Mucosa of descending colon (tissue), 3 donors: ENCODE measurements around the gene N4BP2. TPM values are rescaled to one million over a fixed set of nuclear protein-coding genes. Genes with fewer than 3 reads are reported as not detected.

Source experiments
- ATAC-seq: fragments of 200-7000 bp; cut with Tn5 transposase; one replicate; pipeline ENCODE4 v1.9.1; 2020; ENCODE audit warnings: mild to moderate bottlenecking, moderate library complexity
- DNase-seq, 3 donors: peaks; one replicate each; pipeline ENCODE4 v3.0.0-alpha.2; 2020
- H3K36me3 ChIP-seq: fragments of 200-600 bp; one replicate; pipeline ENCODE4 v1.8.0; 2021; ENCODE audit warnings: low read depth, mild to moderate bottlenecking
- H3K4me1 ChIP-seq: fragments of 200-600 bp; one replicate; pipeline ENCODE4 v1.8.0; 2021; ENCODE audit warnings: low read depth, mild to moderate bottlenecking
- H3K4me3 ChIP-seq: fragments of 200-600 bp; one replicate; pipeline ENCODE4 v1.8.0; 2021; ENCODE audit warnings: mild to moderate bottlenecking
- H3K9me3 ChIP-seq: fragments of 200-600 bp; one replicate; pipeline ENCODE4 v1.8.0; 2021; ENCODE audit warnings: mild to moderate bottlenecking
- intact Hi-C, 2 donors: fragments of 100-400 bp; cut with DNase I in 1 of 2; cut with micrococcal nuclease in 1 of 2; formaldehyde crosslinking; loops; one replicate each; pipeline versions ENCODE4 v1.11.0 to v1.11.1; 2022; cut with DNase I, micrococcal nuclease
- total RNA-seq, 3 donors: library from RNA; stranded (reverse); fragmentation: NEBNext Ultra II Directional in 2 of 3; extraction: Animal tissue kit (Norgen Biotek cat#: 25700) in 2 of 3; gene quantifications; one replicate each; pipeline versions ENCODE4 v1.2.1 to v1.2.4, GENCODE V29; 2021 to 2023
- TF ChIP-seq, protein P1 (sequence below): fragments of 200-600 bp; IDR thresholded peaks from one replicate; pipeline ENCODE4 v1.8.0; 2022; ENCODE audit warnings: antibody characterized with exemption, mild to moderate bottlenecking
- donor health status: DM: no; HTN: no; CAD: no; lungs with moderate emphysema.
- donor health status: DM: no; HTN: no; CAD: no.
- donor health status: DM: no; HTN: yes; CAD: no.

The N4BP2 gene
- total RNA-seq, 3 donors from 2014 or later = 6.7 to 11.5 (median 7.2) TPM

- no peak for DNase-seq
- no peak for ATAC-seq
- intact Hi-C loops = no loop called here
- Histone ChIP-seq H3K9me3 (no peaks in the 10 kb centered on the region), H3K4me3 (no peak overlapping the region), H3K4me1 (no peaks in the 10 kb centered on the region), H3K36me3 (no peaks in the 10 kb centered on the region)
- TF ChIP-seq, protein P1, sequence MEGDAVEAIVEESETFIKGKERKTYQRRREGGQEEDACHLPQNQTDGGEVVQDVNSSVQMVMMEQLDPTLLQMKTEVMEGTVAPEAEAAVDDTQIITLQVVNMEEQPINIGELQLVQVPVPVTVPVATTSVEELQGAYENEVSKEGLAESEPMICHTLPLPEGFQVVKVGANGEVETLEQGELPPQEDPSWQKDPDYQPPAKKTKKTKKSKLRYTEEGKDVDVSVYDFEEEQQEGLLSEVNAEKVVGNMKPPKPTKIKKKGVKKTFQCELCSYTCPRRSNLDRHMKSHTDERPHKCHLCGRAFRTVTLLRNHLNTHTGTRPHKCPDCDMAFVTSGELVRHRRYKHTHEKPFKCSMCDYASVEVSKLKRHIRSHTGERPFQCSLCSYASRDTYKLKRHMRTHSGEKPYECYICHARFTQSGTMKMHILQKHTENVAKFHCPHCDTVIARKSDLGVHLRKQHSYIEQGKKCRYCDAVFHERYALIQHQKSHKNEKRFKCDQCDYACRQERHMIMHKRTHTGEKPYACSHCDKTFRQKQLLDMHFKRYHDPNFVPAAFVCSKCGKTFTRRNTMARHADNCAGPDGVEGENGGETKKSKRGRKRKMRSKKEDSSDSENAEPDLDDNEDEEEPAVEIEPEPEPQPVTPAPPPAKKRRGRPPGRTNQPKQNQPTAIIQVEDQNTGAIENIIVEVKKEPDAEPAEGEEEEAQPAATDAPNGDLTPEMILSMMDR = no peak
These were observed 126.3 kb downstream of the N4BP2 start for GRCh38 chr4:40182954-40183353.

- peak; percentile 25 for ATAC-seq
- no peaks in the 10 kb centered on the region for H3K4me1 ChIP-seq
- no peak for DNase-seq
- no peaks in the 10 kb centered on the region for H3K36me3 ChIP-seq
- H3K9me3 ChIP-seq = no peaks in the 10 kb centered on the region
- H3K4me3 ChIP-seq = no peak overlapping the region
- intact Hi-C loops = no loop called here
- TF ChIP-seq, protein P1 = no peak
These were observed 127.2 kb downstream of the N4BP2 start for GRCh38 chr4:40183615-40184411.

GRCh38 chr4:40185830-40186664 is 129.4 kb downstream of the N4BP2 start:
- Histone ChIP-seq H3K36me3 (no peaks in the 10 kb centered on the region), H3K4me3 (no peak overlapping the region), H3K9me3 (no peaks in the 10 kb centered on the region), H3K4me1 (peaks cover under 1% of the 10 kb centered on the region)
- DNase-seq (no peak), ATAC-seq (peak; percentile 41)
- intact Hi-C loops = no loop called here
- TF ChIP-seq, protein P1 = no peak

- Histone ChIP-seq H3K4me3 (no peak overlapping the region), H3K36me3 (no peaks in the 10 kb centered on the region), H3K9me3 (no peaks in the 10 kb centered on the region), H3K4me1 (peaks cover 4% of the 10 kb centered on the region)
- TF ChIP-seq, protein P1 = no peak
- DNase-seq = no peak
- ATAC-seq = no peak
- intact Hi-C loops = no loop called here
These were observed 130.0 kb downstream of the N4BP2 start for GRCh38 chr4:40186665-40187014.

DNA sequence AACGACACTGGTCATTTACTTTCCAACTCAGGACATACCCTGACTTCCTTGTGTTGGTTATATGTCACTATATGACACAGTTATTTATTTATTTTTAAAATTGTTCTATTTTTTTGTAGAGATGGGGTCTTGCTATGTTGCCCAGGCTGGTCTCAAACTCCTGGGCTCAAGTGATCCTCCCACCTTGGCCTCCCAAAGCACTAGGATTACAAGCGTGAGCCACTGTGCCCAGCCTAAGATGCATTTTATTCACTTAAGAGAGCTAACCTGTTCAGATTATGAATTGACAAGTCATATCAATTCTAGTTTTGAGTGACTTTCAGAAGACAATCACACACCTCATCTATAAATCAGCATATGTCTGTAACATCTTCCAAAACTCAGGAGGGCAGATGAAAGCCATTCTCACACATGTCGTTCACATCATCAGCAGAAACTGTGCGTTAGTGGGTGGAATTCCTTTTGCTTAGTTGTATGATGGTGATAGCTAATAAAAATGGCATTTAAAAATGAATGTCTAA is 130.8 kb downstream of the N4BP2 start:
- H3K4me3 ChIP-seq = no peak overlapping the region
- TF ChIP-seq, protein P1 = no peak
- no peak for DNase-seq
- H3K9me3 ChIP-seq = no peaks in the 10 kb centered on the region
- no peaks in the 10 kb centered on the region for H3K36me3 ChIP-seq
- intact Hi-C loops = no loop called here
- peaks cover 12% of the 10 kb centered on the region for H3K4me1 ChIP-seq
- ATAC-seq = no peak
